ENCODE data around the gene EDC4. TPM values are rescaled to one million over a fixed set of nuclear protein-coding genes. Genes with fewer than 3 reads are reported as not detected.

Gene EDC4
- total and polyA plus RNA-seq, 5 experiments from 2014 or later, result 22.7 to 136 (median 44.0) TPM

GRCh38 chr16:67842509-67843342 is 30.1 kb upstream of the EDC4 start:
- peak; percentile 35 to 43 for ATAC-seq
- no peaks in the 10 kb centered on the region for H3K27me3 Mint-ChIP-seq
- peak; percentile 47 to 83 (median 73) for DNase-seq
- POLR2A ChIA-PET, result interaction anchor here (0.6 to 3.1 kb wide), 17 partner anchors 9 to 443 kb away, joined by 3 to 15 read pairs (median 4); partner anchors contain the start of genes EDC4, NFATC3, PSMB10 and RANBP10
- H3K4me3 Mint-ChIP-seq, result peak overlapping the region; percentile 93 to 96 (median 96)
- no peaks in the 10 kb centered on the region for H3K36me3 Mint-ChIP-seq
- H3K4me1 Mint-ChIP-seq, result peaks cover 15 to 44% (median 39%) of the 10 kb centered on the region in 4 donors
- peak overlapping the region; percentile 83 to 97 (median 96) for H3K27ac Mint-ChIP-seq
- no peaks in the 10 kb centered on the region for H3K9me3 Mint-ChIP-seq

- Mint-ChIP-seq H3K27ac (peak overlapping the region; percentile 83 to 97 (median 96)), H3K36me3 (no peaks in the 10 kb centered on the region), H3K4me1 (peaks cover 15 to 51% (median 45%) of the 10 kb centered on the region in 4 donors), H3K9me3 (no peaks in the 10 kb centered on the region), H3K4me3 (peak overlapping the region; percentile 93 to 96 (median 96)), H3K27me3 (no peaks in the 10 kb centered on the region)
- DNase-seq (peak in 2 of 10 donors; percentile 37 to 81), ATAC-seq (no peak)
- POLR2A ChIA-PET, result interaction anchor here (0.6 to 3.1 kb wide), 18 partner anchors 10 to 442 kb away, joined by 3 to 15 read pairs (median 4); partner anchors contain the start of genes EDC4, NFATC3, PSMB10 and RANBP10
These were observed 29.5 kb upstream of the EDC4 start for GRCh38 chr16:67843343-67843765.

- DNase-seq (no peak), ATAC-seq (no peak)
- POLR2A ChIA-PET, result interaction anchor here (0.6 to 3.1 kb wide), 10 partner anchors 9 to 226 kb away, joined by 3 to 15 read pairs (median 8); partner anchors contain the start of genes EDC4, PSMB10, RANBP10 and TSNAXIP1
- H3K4me3 Mint-ChIP-seq, result peak overlapping the region; percentile 66 to 96 (median 94)
- no peaks in the 10 kb centered on the region for H3K27me3 Mint-ChIP-seq
- H3K36me3 Mint-ChIP-seq, result no peaks in the 10 kb centered on the region
- H3K9me3 Mint-ChIP-seq, result no peaks in the 10 kb centered on the region
- H3K27ac Mint-ChIP-seq, result peak overlapping the region in 9 of 10 donors; percentile 57 to 97 (median 90)
- peaks cover 18 to 59% (median 49%) of the 10 kb centered on the region in 4 donors for H3K4me1 Mint-ChIP-seq
These were observed 28.4 kb upstream of the EDC4 start for GRCh38 chr16:67844497-67844896.

- Mint-ChIP-seq H3K27ac (peak overlapping the region; percentile 85 to 96 (median 94)), H3K4me1 (peaks cover 18 to 63% (median 52%) of the 10 kb centered on the region in 4 donors), H3K36me3 (peaks cover 0 to 3% (median 0%) of the 10 kb centered on the region in 3 donors), H3K4me3 (peak overlapping the region; percentile 80 to 96 (median 88)), H3K9me3 (no peaks in the 10 kb centered on the region), H3K27me3 (no peaks in the 10 kb centered on the region)
- ATAC-seq (no peak), DNase-seq (no peak)
- POLR2A ChIA-PET, result interaction anchor here (0.6 to 3.1 kb wide), 7 partner anchors 10 to 52 kb away, joined by 3 to 14 read pairs (median 5); partner anchors contain the start of genes EDC4, RANBP10 and TSNAXIP1
These were observed 27.4 kb upstream of the EDC4 start for GRCh38 chr16:67845291-67846062.

- POLR2A ChIA-PET, result interaction anchor here (0.9 to 1.3 kb wide), 7 partner anchors 12 to 290 kb away, joined by 3 to 9 read pairs (median 5); partner anchors contain the start of genes EDC4, RANBP10 and TSNAXIP1
- peaks cover 0 to 3% (median 0%) of the 10 kb centered on the region in 3 donors for H3K36me3 Mint-ChIP-seq
- peak overlapping the region; percentile 85 to 96 (median 94) for H3K27ac Mint-ChIP-seq
- no peaks in the 10 kb centered on the region for H3K27me3 Mint-ChIP-seq
- H3K4me1 Mint-ChIP-seq, result peaks cover 18 to 67% (median 52%) of the 10 kb centered on the region in 4 donors
- peak overlapping the region; percentile 80 to 96 (median 88) for H3K4me3 Mint-ChIP-seq
- no peak for DNase-seq
- no peak for ATAC-seq
- H3K9me3 Mint-ChIP-seq, result no peaks in the 10 kb centered on the region
These were observed 26.9 kb upstream of the EDC4 start for GRCh38 chr16:67846063-67846319.

- Mint-ChIP-seq H3K4me3 (peak within 1 kb of the TSS; percentile 80 to 96 (median 89)), H3K27ac (peak within 1 kb of the TSS; percentile 88 to 96 (median 94)), H3K9me3 (no peaks in the 10 kb centered on the region), H3K27me3 (no peaks in the 10 kb centered on the region), H3K36me3 (peaks cover 0 to 3% (median 0%) of the 10 kb centered on the region in 3 donors), H3K4me1 (peaks cover 17 to 70% (median 49%) of the 10 kb centered on the region in 4 donors)
- peak; percentile 61 to 65 for ATAC-seq
- POLR2A ChIA-PET, result interaction anchor here (0.9 to 1.3 kb wide), 8 partner anchors 13 to 365 kb away, joined by 3 to 9 read pairs (median 5); partner anchors contain the start of genes ATP6V0D1, EDC4, RANBP10 and TSNAXIP1
- peak; percentile 89 to 99 (median 96) for DNase-seq
These were observed 26.4 kb upstream of the EDC4 start, which contains the start of gene NUTF2 for GRCh38 chr16:67846320-67847063. Gene NUTF2, plus strand, starts transcription at chr16:67846933. Its CDS starts 18,198 bp downstream, at chr16:67865131.

- Mint-ChIP-seq H3K36me3 (peaks cover 0 to 3% (median 0%) of the 10 kb centered on the region in 3 donors), H3K4me1 (peaks cover 16 to 68% (median 46%) of the 10 kb centered on the region in 4 donors), H3K27ac (peak within 1 kb of the TSS; percentile 53 to 96 (median 90)), H3K9me3 (no peaks in the 10 kb centered on the region), H3K27me3 (no peaks in the 10 kb centered on the region), H3K4me3 (peak within 1 kb of the TSS; percentile 80 to 96 (median 89))
- POLR2A ChIA-PET, result interaction anchor here (1.2 to 1.3 kb wide), 3 partner anchors 15 to 366 kb away, joined by 3 to 6 read pairs (median 5); partner anchors contain the start of gene ATP6V0D1
- peak in 1 of 10 donors; percentile 55 for DNase-seq
- ATAC-seq, result peak; percentile 49 to 52
These were observed 25.6 kb upstream of the EDC4 start, which contains the start of gene CENPT for GRCh38 chr16:67847064-67847861. Gene CENPT, minus strand, starts transcription at chr16:67847693. Its CDS starts 13,834 bp downstream, at chr16:67833859.

- POLR2A ChIA-PET, result interaction anchor here (1.3 kb wide), 1 partner anchor 25 kb away, joined by 3 read pairs; the partner anchor contains the start of gene EDC4
- Mint-ChIP-seq H3K4me3 (peak overlapping the region; percentile 77 to 96 (median 88)), H3K36me3 (peaks cover 0 to 3% (median 0%) of the 10 kb centered on the region in 3 donors), H3K4me1 (peaks cover 16 to 66% (median 42%) of the 10 kb centered on the region in 4 donors), H3K27me3 (no peaks in the 10 kb centered on the region), H3K9me3 (no peaks in the 10 kb centered on the region), H3K27ac (peak overlapping the region in 6 of 10 donors; percentile 25 to 89 (median 66))
- ATAC-seq (no peak), DNase-seq (no peak)
These were observed 24.7 kb upstream of the EDC4 start for GRCh38 chr16:67848118-67848517.

- no peaks in the 10 kb centered on the region for H3K9me3 Mint-ChIP-seq
- DNase-seq (no peak), ATAC-seq (no peak)
- H3K36me3 Mint-ChIP-seq, result peaks cover 0 to 10% (median 0%) of the 10 kb centered on the region in 3 donors
- peaks cover 13 to 60% (median 34%) of the 10 kb centered on the region in 4 donors for H3K4me1 Mint-ChIP-seq
- POLR2A ChIA-PET, result interaction anchor here (0.7 kb wide), 1 partner anchor 292 kb away, joined by 3 read pairs; the partner anchor contains the start of gene CTCF
- H3K4me3 Mint-ChIP-seq, result peak overlapping the region in 1 of 10 donors; percentile 51
- no peak overlapping the region for H3K27ac Mint-ChIP-seq
- H3K27me3 Mint-ChIP-seq, result no peaks in the 10 kb centered on the region
These were observed 19.2 kb upstream of the EDC4 start for GRCh38 chr16:67853670-67854069.

GRCh38 chr16:67855789-67856188 is 17.1 kb upstream of the EDC4 start:
- peak overlapping the region in 1 of 10 donors; percentile 19 for H3K27ac Mint-ChIP-seq

More at GRCh38 chr16:67855789-67856188, 17.1 kb upstream of the EDC4 start:
- H3K27me3 Mint-ChIP-seq, result no peaks in the 10 kb centered on the region
- H3K4me3 Mint-ChIP-seq, result no peak overlapping the region
- no peak for DNase-seq
- no peaks in the 10 kb centered on the region for H3K9me3 Mint-ChIP-seq
- POLR2A ChIA-PET, result interaction anchor here (0.5 kb wide), 1 partner anchor 268 kb away, joined by 4 read pairs; no protein-coding TSS in a partner anchor
- H3K4me1 Mint-ChIP-seq, result peaks cover 12 to 45% (median 32%) of the 10 kb centered on the region in 4 donors
- ATAC-seq, result no peak
- peaks cover 0 to 8% (median 0%) of the 10 kb centered on the region in 3 donors for H3K36me3 Mint-ChIP-seq
